ENCODE data around the gene SMCO4. TPM values are rescaled to one million over a fixed set of nuclear protein-coding genes. Genes with fewer than 3 reads are reported as not detected.

SMCO4 gene
- total RNA-seq, 2 experiments from 2014 or later: 37.5 to 62.6 TPM

- Mint-ChIP-seq H3K27me3 (no peaks in the 10 kb centered on the region), H3K4me3 (no peak overlapping the region), H3K36me3 (peaks cover 21% of the 10 kb centered on the region), H3K9me3 (ENCODE audit: low read depth) (peaks cover 2% of the 10 kb centered on the region), H3K4me1 (peaks cover 23% of the 10 kb centered on the region), H3K27ac (no peak overlapping the region)
- no peak for ATAC-seq
- DNase-seq: no peak
- CTCF ChIA-PET: no interaction called here
Observed at GRCh38 chr11:93501856-93502255, 41.3 kb downstream of the SMCO4 start.

- H3K27me3 Mint-ChIP-seq: no peaks in the 10 kb centered on the region
- H3K4me1 Mint-ChIP-seq: peaks cover 19% of the 10 kb centered on the region
- H3K36me3 Mint-ChIP-seq: peaks cover 20% of the 10 kb centered on the region
- no peak overlapping the region for H3K27ac Mint-ChIP-seq
- no peak overlapping the region for H3K4me3 Mint-ChIP-seq
- H3K9me3 Mint-ChIP-seq (ENCODE audit: low read depth): peaks cover 2% of the 10 kb centered on the region
- ATAC-seq (no peak), DNase-seq (no peak)
- CTCF ChIA-PET: no interaction called here
Observed at GRCh38 chr11:93500759-93501158, 42.4 kb downstream of the SMCO4 start.

GRCh38 chr11:93498641-93499040 is 44.5 kb downstream of the SMCO4 start:
- CTCF ChIA-PET: no interaction called here
- peaks cover 2% of the 10 kb centered on the region for H3K9me3 Mint-ChIP-seq (ENCODE audit: low read depth)

GRCh38 chr11:93498161-93498560 is 45.0 kb downstream of the SMCO4 start:
- Mint-ChIP-seq H3K4me3 (no peak overlapping the region), H3K27me3 (no peaks in the 10 kb centered on the region), H3K36me3 (peaks cover 18% of the 10 kb centered on the region), H3K27ac (no peak overlapping the region), H3K4me1 (no peaks in the 10 kb centered on the region), H3K9me3 (ENCODE audit: low read depth) (no peaks in the 10 kb centered on the region)
- no peak for DNase-seq
- no peak for ATAC-seq
- CTCF ChIA-PET: no interaction called here

More at GRCh38 chr11:93498641-93499040, 44.5 kb downstream of the SMCO4 start:
- ATAC-seq (no peak), DNase-seq (no peak)
- Mint-ChIP-seq H3K27me3 (no peaks in the 10 kb centered on the region), H3K4me1 (peaks cover 2% of the 10 kb centered on the region), H3K27ac (no peak overlapping the region), H3K36me3 (peaks cover 22% of the 10 kb centered on the region), H3K4me3 (no peak overlapping the region)

- H3K4me1 Mint-ChIP-seq: no peaks in the 10 kb centered on the region
- CTCF ChIA-PET: no interaction called here
- H3K36me3 Mint-ChIP-seq: peaks cover 18% of the 10 kb centered on the region
- no peak for ATAC-seq
- no peaks in the 10 kb centered on the region for H3K27me3 Mint-ChIP-seq
- H3K4me3 Mint-ChIP-seq: no peak overlapping the region
- no peak overlapping the region for H3K27ac Mint-ChIP-seq
- no peak for DNase-seq
- H3K9me3 Mint-ChIP-seq (ENCODE audit: low read depth): no peaks in the 10 kb centered on the region
Observed at GRCh38 chr11:93497596-93497995, 45.6 kb downstream of the SMCO4 start.

GRCh38 chr11:93494357-93494756 is 48.8 kb downstream of the SMCO4 start:
- H3K4me3 Mint-ChIP-seq: no peak overlapping the region
- H3K4me1 Mint-ChIP-seq: no peaks in the 10 kb centered on the region
- ATAC-seq: no peak
- H3K9me3 Mint-ChIP-seq (ENCODE audit: low read depth): no peaks in the 10 kb centered on the region
- DNase-seq: no peak
- H3K36me3 Mint-ChIP-seq: peaks cover 12% of the 10 kb centered on the region
- no peaks in the 10 kb centered on the region for H3K27me3 Mint-ChIP-seq
- H3K27ac Mint-ChIP-seq: no peak overlapping the region
- CTCF ChIA-PET: no interaction called here

GRCh38 chr11:93493252-93493897 is 49.8 kb downstream of the SMCO4 start:
- CTCF ChIA-PET: no interaction called here

GRCh38 chr11:93492464-93493251 is 50.5 kb downstream of the SMCO4 start:
- ATAC-seq: no peak
- CTCF ChIA-PET: no interaction called here

More at GRCh38 chr11:93493252-93493897, 49.8 kb downstream of the SMCO4 start:
- Mint-ChIP-seq H3K9me3 (ENCODE audit: low read depth) (no peaks in the 10 kb centered on the region), H3K27ac (no peak overlapping the region), H3K27me3 (no peaks in the 10 kb centered on the region), H3K36me3 (peaks cover 8% of the 10 kb centered on the region), H3K4me3 (no peak overlapping the region), H3K4me1 (no peaks in the 10 kb centered on the region)
- ATAC-seq: no peak
- no peak for DNase-seq

GRCh38 chr11:93491973-93492372 is 51.2 kb downstream of the SMCO4 start:
- CTCF ChIA-PET: no interaction called here
- H3K36me3 Mint-ChIP-seq: peaks cover 8% of the 10 kb centered on the region
- no peak for ATAC-seq
- no peaks in the 10 kb centered on the region for H3K9me3 Mint-ChIP-seq (ENCODE audit: low read depth)
- no peak overlapping the region for H3K27ac Mint-ChIP-seq
- no peaks in the 10 kb centered on the region for H3K27me3 Mint-ChIP-seq
- no peak overlapping the region for H3K4me3 Mint-ChIP-seq
- DNase-seq: no peak
- no peaks in the 10 kb centered on the region for H3K4me1 Mint-ChIP-seq

More at GRCh38 chr11:93492464-93493251, 50.5 kb downstream of the SMCO4 start:
- no peak for DNase-seq
- H3K4me3 Mint-ChIP-seq: no peak overlapping the region
- no peaks in the 10 kb centered on the region for H3K9me3 Mint-ChIP-seq (ENCODE audit: low read depth)
- H3K27ac Mint-ChIP-seq: no peak overlapping the region
- peaks cover 8% of the 10 kb centered on the region for H3K36me3 Mint-ChIP-seq
- no peaks in the 10 kb centered on the region for H3K4me1 Mint-ChIP-seq
- no peaks in the 10 kb centered on the region for H3K27me3 Mint-ChIP-seq

- Mint-ChIP-seq H3K36me3 (peaks cover 8% of the 10 kb centered on the region), H3K4me1 (no peaks in the 10 kb centered on the region), H3K9me3 (ENCODE audit: low read depth) (no peaks in the 10 kb centered on the region), H3K27ac (no peak overlapping the region), H3K4me3 (no peak overlapping the region), H3K27me3 (no peaks in the 10 kb centered on the region)
- ATAC-seq: no peak
- no peak for DNase-seq
- CTCF ChIA-PET: no interaction called here
Observed at GRCh38 chr11:93490996-93491618, 52.1 kb downstream of the SMCO4 start.

- H3K27me3 Mint-ChIP-seq: no peaks in the 10 kb centered on the region
- H3K36me3 Mint-ChIP-seq: peaks cover 3% of the 10 kb centered on the region
- CTCF ChIA-PET: interaction anchor here (0.9 kb wide), 1 partner anchor 16 kb away, joined by 3 read pairs; no protein-coding TSS in a partner anchor
- no peaks in the 10 kb centered on the region for H3K9me3 Mint-ChIP-seq (ENCODE audit: low read depth)
- H3K27ac Mint-ChIP-seq: no peak overlapping the region
- no peaks in the 10 kb centered on the region for H3K4me1 Mint-ChIP-seq
- ATAC-seq (no peak), DNase-seq (no peak)
- no peak overlapping the region for H3K4me3 Mint-ChIP-seq
Observed at GRCh38 chr11:93489841-93490240, 53.4 kb downstream of the SMCO4 start.

- Mint-ChIP-seq H3K9me3 (ENCODE audit: low read depth) (no peaks in the 10 kb centered on the region), H3K4me1 (no peaks in the 10 kb centered on the region), H3K36me3 (peaks cover 1% of the 10 kb centered on the region), H3K27ac (no peak overlapping the region), H3K27me3 (no peaks in the 10 kb centered on the region), H3K4me3 (no peak overlapping the region)
- no peak for DNase-seq
- ATAC-seq: no peak
- CTCF ChIA-PET: no interaction called here
Observed at GRCh38 chr11:93487032-93487483, 56.1 kb downstream of the SMCO4 start.

- Mint-ChIP-seq H3K9me3 (ENCODE audit: low read depth) (no peaks in the 10 kb centered on the region), H3K4me3 (no peak overlapping the region), H3K27me3 (no peaks in the 10 kb centered on the region), H3K27ac (no peak overlapping the region), H3K36me3 (peaks cover 1% of the 10 kb centered on the region), H3K4me1 (no peaks in the 10 kb centered on the region)
- ATAC-seq (no peak), DNase-seq (no peak)
- CTCF ChIA-PET: no interaction called here
Observed at GRCh38 chr11:93485983-93486382, 57.2 kb downstream of the SMCO4 start.

GRCh38 chr11:93484716-93485115 is 58.5 kb downstream of the SMCO4 start:
- DNase-seq: no peak
- H3K36me3 Mint-ChIP-seq: peaks cover 1% of the 10 kb centered on the region
- no peaks in the 10 kb centered on the region for H3K27me3 Mint-ChIP-seq
- H3K4me3 Mint-ChIP-seq: no peak overlapping the region
- CTCF ChIA-PET: interaction anchor here (1.0 kb wide), 1 partner anchor 58 kb away, joined by 3 read pairs; no protein-coding TSS in a partner anchor
- H3K4me1 Mint-ChIP-seq: no peaks in the 10 kb centered on the region
- ATAC-seq: no peak
- H3K27ac Mint-ChIP-seq: no peak overlapping the region
- H3K9me3 Mint-ChIP-seq (ENCODE audit: low read depth): no peaks in the 10 kb centered on the region

Data from activated CD8-positive, alpha-beta memory T cell treated with anti-CD3 and anti-CD28 coated beads, Interleukin-2, amount 10 ng/mL, durations not matched to agents 7 days and 5 days (primary cell).